ENCODE measurements around the gene FAM120B. TPM values are rescaled to one million over a fixed set of nuclear protein-coding genes. Genes with fewer than 3 reads are reported as not detected.
A peak's percentile ranks its signal among the peaks of the same experiment; 100 is the strongest.

The FAM120B gene
- total RNA-seq, 1 experiment from 2014 or later = 15.2 TPM

DNA sequence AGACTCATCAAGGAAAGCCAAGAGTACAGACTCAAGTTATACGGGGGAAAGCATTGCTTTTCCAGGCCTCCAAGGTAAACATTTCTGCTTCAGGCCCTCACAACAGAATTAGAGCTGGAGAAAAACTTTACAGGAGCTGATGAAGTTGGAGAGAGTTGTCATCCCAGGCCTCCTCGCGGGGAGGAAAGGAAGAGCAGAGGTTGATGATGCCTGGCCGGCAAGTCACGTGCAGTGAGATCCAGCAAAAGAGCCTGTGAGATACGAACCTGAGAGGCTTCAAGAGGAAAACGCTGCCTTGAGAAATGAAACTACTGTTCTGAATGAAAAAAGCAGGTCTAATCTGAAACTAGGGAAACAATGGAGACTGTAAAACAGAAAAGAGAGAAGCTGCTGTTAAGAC lies 122.9 kb downstream of the FAM120B start:
- TF ChIP-seq ZNF219 (CRISPR knock-in tag; IDR thresholded peaks at IDR 0.05; ENCODE audit: borderline replicate concordance) (no peak), ZNF671 (CRISPR knock-in tag; IDR thresholded peaks at IDR 0.05) (no peak), ZNF281 (CRISPR knock-in tag; IDR thresholded peaks at IDR 0.05) (no peak), ZNF138 (CRISPR knock-in tag; conservative IDR thresholded peaks at IDR 0.05) (no peak), TEAD4 (CRISPR knock-in tag; IDR thresholded peaks at IDR 0.05) (no peak)
- TF ChIP-seq, protein P1, sequence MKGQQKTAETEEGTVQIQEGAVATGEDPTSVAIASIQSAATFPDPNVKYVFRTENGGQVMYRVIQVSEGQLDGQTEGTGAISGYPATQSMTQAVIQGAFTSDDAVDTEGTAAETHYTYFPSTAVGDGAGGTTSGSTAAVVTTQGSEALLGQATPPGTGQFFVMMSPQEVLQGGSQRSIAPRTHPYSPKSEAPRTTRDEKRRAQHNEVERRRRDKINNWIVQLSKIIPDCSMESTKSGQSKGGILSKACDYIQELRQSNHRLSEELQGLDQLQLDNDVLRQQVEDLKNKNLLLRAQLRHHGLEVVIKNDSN (CRISPR knock-in tag; IDR thresholded peaks at IDR 0.05) = peak; percentile 61; the same call in 1 of the 2 replicates
- TF ChIP-seq, protein P2, sequence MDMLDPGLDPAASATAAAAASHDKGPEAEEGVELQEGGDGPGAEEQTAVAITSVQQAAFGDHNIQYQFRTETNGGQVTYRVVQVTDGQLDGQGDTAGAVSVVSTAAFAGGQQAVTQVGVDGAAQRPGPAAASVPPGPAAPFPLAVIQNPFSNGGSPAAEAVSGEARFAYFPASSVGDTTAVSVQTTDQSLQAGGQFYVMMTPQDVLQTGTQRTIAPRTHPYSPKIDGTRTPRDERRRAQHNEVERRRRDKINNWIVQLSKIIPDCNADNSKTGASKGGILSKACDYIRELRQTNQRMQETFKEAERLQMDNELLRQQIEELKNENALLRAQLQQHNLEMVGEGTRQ (CRISPR knock-in tag; IDR thresholded peaks at IDR 0.05) = peak; percentile 64
- Mint-ChIP-seq H3K9me3 (no peaks in the 10 kb centered on the region), H3K27ac (no peak overlapping the region), H3K4me3 (no peak overlapping the region), H3K27me3 (ENCODE audit: low read depth) (no peaks in the 10 kb centered on the region; the same call in 1 of the 2 replicates), H3K36me3 (no peaks in the 10 kb centered on the region), H3K4me1 (peaks cover 16% of the 10 kb centered on the region)
- DNase-seq (ENCODE audit: low spot score) (no peak), ATAC-seq (peak; percentile 59)
- CTCF ChIA-PET = interaction anchor here (0.7 to 1.2 kb wide), 3 partner anchors 11 to 640 kb away, joined by 3 to 5 read pairs (median 4); no protein-coding TSS in a partner anchor
- POLR2A ChIA-PET = no interaction called here

- peaks cover 5% of the 10 kb centered on the region; the same call in 1 of the 2 replicates for H3K9me3 Mint-ChIP-seq
- H3K4me1 Mint-ChIP-seq = peaks cover 23% of the 10 kb centered on the region
- peaks cover 3% of the 10 kb centered on the region; the same call in 1 of the 2 replicates for H3K36me3 Mint-ChIP-seq
- no peak for TF ChIP-seq NR1H2 (CRISPR knock-in tag; IDR thresholded peaks at IDR 0.05)
- no peak for TF ChIP-seq NFE2L1 (CRISPR knock-in tag; IDR thresholded peaks at IDR 0.05)
- TF ChIP-seq SP1 (CRISPR knock-in tag; conservative IDR thresholded peaks at IDR 0.05) = no peak
- TF ChIP-seq PREB (CRISPR knock-in tag; IDR thresholded peaks at IDR 0.05; ENCODE audit: borderline replicate concordance) = no peak
- TF ChIP-seq, protein P3, sequence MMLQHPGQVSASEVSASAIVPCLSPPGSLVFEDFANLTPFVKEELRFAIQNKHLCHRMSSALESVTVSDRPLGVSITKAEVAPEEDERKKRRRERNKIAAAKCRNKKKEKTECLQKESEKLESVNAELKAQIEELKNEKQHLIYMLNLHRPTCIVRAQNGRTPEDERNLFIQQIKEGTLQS (CRISPR knock-in tag; conservative IDR thresholded peaks at IDR 0.05) = no peak
- TF ChIP-seq, protein P4, sequence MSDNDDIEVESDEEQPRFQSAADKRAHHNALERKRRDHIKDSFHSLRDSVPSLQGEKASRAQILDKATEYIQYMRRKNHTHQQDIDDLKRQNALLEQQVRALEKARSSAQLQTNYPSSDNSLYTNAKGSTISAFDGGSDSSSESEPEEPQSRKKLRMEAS (CRISPR knock-in tag; IDR thresholded peaks at IDR 0.05) = no peak
- TF ChIP-seq IRF2 (CRISPR knock-in tag; IDR thresholded peaks at IDR 0.05; ENCODE audit: borderline replicate concordance, low read depth) = no peak
- no peak for TF ChIP-seq TCF7 (CRISPR knock-in tag; IDR thresholded peaks at IDR 0.05; ENCODE audit: low read depth)
- no peak for TF ChIP-seq GABPB1 (CRISPR knock-in tag; IDR thresholded peaks at IDR 0.05)
- no peak for TF ChIP-seq SMAD4 (CRISPR knock-in tag; IDR thresholded peaks at IDR 0.05)
- TF ChIP-seq, protein P5, sequence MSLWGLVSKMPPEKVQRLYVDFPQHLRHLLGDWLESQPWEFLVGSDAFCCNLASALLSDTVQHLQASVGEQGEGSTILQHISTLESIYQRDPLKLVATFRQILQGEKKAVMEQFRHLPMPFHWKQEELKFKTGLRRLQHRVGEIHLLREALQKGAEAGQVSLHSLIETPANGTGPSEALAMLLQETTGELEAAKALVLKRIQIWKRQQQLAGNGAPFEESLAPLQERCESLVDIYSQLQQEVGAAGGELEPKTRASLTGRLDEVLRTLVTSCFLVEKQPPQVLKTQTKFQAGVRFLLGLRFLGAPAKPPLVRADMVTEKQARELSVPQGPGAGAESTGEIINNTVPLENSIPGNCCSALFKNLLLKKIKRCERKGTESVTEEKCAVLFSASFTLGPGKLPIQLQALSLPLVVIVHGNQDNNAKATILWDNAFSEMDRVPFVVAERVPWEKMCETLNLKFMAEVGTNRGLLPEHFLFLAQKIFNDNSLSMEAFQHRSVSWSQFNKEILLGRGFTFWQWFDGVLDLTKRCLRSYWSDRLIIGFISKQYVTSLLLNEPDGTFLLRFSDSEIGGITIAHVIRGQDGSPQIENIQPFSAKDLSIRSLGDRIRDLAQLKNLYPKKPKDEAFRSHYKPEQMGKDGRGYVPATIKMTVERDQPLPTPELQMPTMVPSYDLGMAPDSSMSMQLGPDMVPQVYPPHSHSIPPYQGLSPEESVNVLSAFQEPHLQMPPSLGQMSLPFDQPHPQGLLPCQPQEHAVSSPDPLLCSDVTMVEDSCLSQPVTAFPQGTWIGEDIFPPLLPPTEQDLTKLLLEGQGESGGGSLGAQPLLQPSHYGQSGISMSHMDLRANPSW (CRISPR knock-in tag; conservative IDR thresholded peaks at IDR 0.05; ENCODE audit: low read depth) = no peak
- no peak for TF ChIP-seq TEAD4 (CRISPR knock-in tag; IDR thresholded peaks at IDR 0.05)
- no peak for TF ChIP-seq ESRRA (CRISPR knock-in tag; IDR thresholded peaks at IDR 0.05; ENCODE audit: borderline replicate concordance)
- TF ChIP-seq CBFB (CRISPR knock-in tag; IDR thresholded peaks at IDR 0.05; ENCODE audit: low read depth) = no peak
- no peak for TF ChIP-seq ZNF671 (CRISPR knock-in tag; IDR thresholded peaks at IDR 0.05)
- no peak for TF ChIP-seq ATF1 (CRISPR knock-in tag; IDR thresholded peaks at IDR 0.05)
- TF ChIP-seq, protein P6, sequence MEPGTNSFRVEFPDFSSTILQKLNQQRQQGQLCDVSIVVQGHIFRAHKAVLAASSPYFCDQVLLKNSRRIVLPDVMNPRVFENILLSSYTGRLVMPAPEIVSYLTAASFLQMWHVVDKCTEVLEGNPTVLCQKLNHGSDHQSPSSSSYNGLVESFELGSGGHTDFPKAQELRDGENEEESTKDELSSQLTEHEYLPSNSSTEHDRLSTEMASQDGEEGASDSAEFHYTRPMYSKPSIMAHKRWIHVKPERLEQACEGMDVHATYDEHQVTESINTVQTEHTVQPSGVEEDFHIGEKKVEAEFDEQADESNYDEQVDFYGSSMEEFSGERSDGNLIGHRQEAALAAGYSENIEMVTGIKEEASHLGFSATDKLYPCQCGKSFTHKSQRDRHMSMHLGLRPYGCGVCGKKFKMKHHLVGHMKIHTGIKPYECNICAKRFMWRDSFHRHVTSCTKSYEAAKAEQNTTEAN (CRISPR knock-in tag; IDR thresholded peaks at IDR 0.05) = no peak
- H3K4me3 Mint-ChIP-seq = no peak overlapping the region
- ChIA-PET CTCF (interaction anchor here (0.6 to 1.4 kb wide), 2 partner anchors 9 to 602 kb away, joined by 3 to 6 read pairs; no protein-coding TSS in a partner anchor), POLR2A (no interaction called here)
- DNase-seq (ENCODE audit: low spot score) = no peak
- H3K27me3 Mint-ChIP-seq (ENCODE audit: low read depth) = no peaks in the 10 kb centered on the region; the same call in 1 of the 2 replicates
- H3K27ac Mint-ChIP-seq = no peak overlapping the region
- ATAC-seq = no peak
These were observed 126.9 kb downstream of the FAM120B start for GRCh38 chr6:170433163-170434116.

Data from WTC11 (cell line).